DND-41 (cell line): ENCODE results near the gene SDCBP2.

Source experiments
- CTCF ChIP-seq: IDR thresholded peaks from 2 replicates; pipeline ENCODE4 v1.5.1; 2012; ENCODE audit warnings: borderline replicate concordance, low read length, moderate library complexity, mild to moderate bottlenecking; ENCODE audit not compliant: poor library complexity, severe bottlenecking; ENCODE audit errors: extremely low read depth
- EZH2 ChIP-seq: IDR thresholded peaks from 3 replicates; pipeline ENCODE4 v1.6.1; 2012; ENCODE audit warnings: borderline replicate concordance, low read depth, mild to moderate bottlenecking, moderate library complexity, low read length, inconsistent platforms; ENCODE audit not compliant: severe bottlenecking

- TF ChIP-seq EZH2 (no peak), CTCF (no peak)
Measured at GRCh38 chr20:1298888-1299511, 29.9 kb downstream of the SDCBP2 start.
